Measurements from ENCODE around the gene TRABD.

TRABD gene

GRCh38 chr22:50197000-50197800 lies 11.5 kb downstream of the TRABD start:
- Histone ChIP-seq H3K79me2 (ENCODE audit: control insufficient read depth, insufficient read depth, low read length, poor library complexity) (peaks cover 11% of the 10 kb centered on the region), H3K4ac (ENCODE audit: low read depth, low read length) (no peak overlapping the region), H2BK5ac (ENCODE audit: low read depth, low read length, poor library complexity) (no peak overlapping the region), H3K27me3 (ENCODE audit: insufficient read depth, low read length) (no peaks in the 10 kb centered on the region), H3K27ac (ENCODE audit: low read depth, low read length) (no peak overlapping the region), H4K8ac (ENCODE audit: low read depth, low read length) (no peak overlapping the region), H3K9ac (ENCODE audit: low read length) (no peak overlapping the region), H2BK120ac (ENCODE audit: insufficient read depth, low read length, poor library complexity) (no peak overlapping the region), H3K14ac (ENCODE audit: low read length) (no peak overlapping the region), H2AK5ac (ENCODE audit: low read length) (no peak overlapping the region), H3K4me1 (ENCODE audit: control insufficient read depth in 1 of 2, insufficient read depth in 2 of 2, low read length in 2 of 2) (peaks cover 8 to 12% of the 10 kb centered on the region in 2 experiments), H4K12ac (ENCODE audit: low read depth, low read length) (no peak overlapping the region), H3K36me3 (ENCODE audit: control insufficient read depth in 1 of 2, insufficient read depth in 2 of 2, low read length in 2 of 2) (peaks cover 55 to 63% of the 10 kb centered on the region in 2 experiments), H2BK12ac (ENCODE audit: low read length) (no peak overlapping the region), H3K4me3 (ENCODE audit: low read depth, low read length) (no peak overlapping the region), H3K9me3 (ENCODE audit: insufficient read depth, low read depth, low read length) (peaks cover 1% of the 10 kb centered on the region), H3K79me1 (ENCODE audit: low read length) (peaks cover 8% of the 10 kb centered on the region), H3K4me2 (ENCODE audit: low read length) (no peak overlapping the region), H3K23ac (ENCODE audit: low read length) (no peak overlapping the region), H4K91ac (ENCODE audit: low read depth, low read length) (no peak overlapping the region), H3K18ac (ENCODE audit: low read length) (no peak overlapping the region), H2AFZ (ENCODE audit: insufficient read depth, low read length, poor library complexity) (no peak overlapping the region)
- DNase-seq: no peak
- no CpG with 5 or more reads among the region's 23 CpGs for WGBS (ENCODE audit: extremely low coverage, insufficient coverage, insufficient read length)

GRCh38 chr22:50197856-50198623 lies 12.3 kb downstream of the TRABD start:
- no peak overlapping the region for H3K27ac ChIP-seq (ENCODE audit: low read depth, low read length)
- no peak overlapping the region for H3K4me3 ChIP-seq (ENCODE audit: low read depth, low read length)
- no peak overlapping the region for H2BK12ac ChIP-seq (ENCODE audit: low read length)
- H3K18ac ChIP-seq (ENCODE audit: low read length): no peak overlapping the region
- no peak overlapping the region for H2BK120ac ChIP-seq (ENCODE audit: insufficient read depth, low read length, poor library complexity)
- H2AK5ac ChIP-seq (ENCODE audit: low read length): no peak overlapping the region
- H3K79me1 ChIP-seq (ENCODE audit: low read length): peaks cover 8% of the 10 kb centered on the region
- no CpG with 5 or more reads among the region's 61 CpGs for WGBS (ENCODE audit: extremely low coverage, insufficient coverage, insufficient read length)
- H2AFZ ChIP-seq (ENCODE audit: insufficient read depth, low read length, poor library complexity): no peak overlapping the region
- H3K27me3 ChIP-seq (ENCODE audit: insufficient read depth, low read length): no peaks in the 10 kb centered on the region
- no peak overlapping the region for H2BK5ac ChIP-seq (ENCODE audit: low read depth, low read length, poor library complexity)
- H4K12ac ChIP-seq (ENCODE audit: low read depth, low read length): no peak overlapping the region
- peaks cover 1% of the 10 kb centered on the region for H3K9me3 ChIP-seq (ENCODE audit: insufficient read depth, low read depth, low read length)
- DNase-seq: no peak
- H4K8ac ChIP-seq (ENCODE audit: low read depth, low read length): no peak overlapping the region
- H4K91ac ChIP-seq (ENCODE audit: low read depth, low read length): no peak overlapping the region
- peaks cover 10% of the 10 kb centered on the region for H3K79me2 ChIP-seq (ENCODE audit: control insufficient read depth, insufficient read depth, low read length, poor library complexity)
- H3K4ac ChIP-seq (ENCODE audit: low read depth, low read length): no peak overlapping the region
- no peak overlapping the region for H3K4me2 ChIP-seq (ENCODE audit: low read length)
- peaks cover 53 to 60% of the 10 kb centered on the region in 2 experiments for H3K36me3 ChIP-seq (ENCODE audit: control insufficient read depth in 1 of 2, insufficient read depth in 2 of 2, low read length in 2 of 2)
- H3K14ac ChIP-seq (ENCODE audit: low read length): no peak overlapping the region
- no peak overlapping the region for H3K23ac ChIP-seq (ENCODE audit: low read length)
- H3K4me1 ChIP-seq (ENCODE audit: control insufficient read depth in 1 of 2, insufficient read depth in 2 of 2, low read length in 2 of 2): peaks cover 8 to 13% of the 10 kb centered on the region in 2 experiments
- H3K9ac ChIP-seq (ENCODE audit: low read length): no peak overlapping the region

- no peak overlapping the region for H3K27ac ChIP-seq (ENCODE audit: low read depth, low read length)
- H3K18ac ChIP-seq (ENCODE audit: low read length): no peak overlapping the region
- no peak overlapping the region for H2BK12ac ChIP-seq (ENCODE audit: low read length)
- H3K9me3 ChIP-seq (ENCODE audit: insufficient read depth, low read depth, low read length): peaks cover 1% of the 10 kb centered on the region
- peaks cover 8 to 13% of the 10 kb centered on the region in 2 experiments for H3K4me1 ChIP-seq (ENCODE audit: control insufficient read depth in 1 of 2, insufficient read depth in 2 of 2, low read length in 2 of 2)
- no peak overlapping the region for H3K4ac ChIP-seq (ENCODE audit: low read depth, low read length)
- no peak overlapping the region for H3K4me2 ChIP-seq (ENCODE audit: low read length)
- H2AFZ ChIP-seq (ENCODE audit: insufficient read depth, low read length, poor library complexity): no peak overlapping the region
- H3K36me3 ChIP-seq (ENCODE audit: control insufficient read depth in 1 of 2, insufficient read depth in 2 of 2, low read length in 2 of 2): peaks cover 47 to 54% of the 10 kb centered on the region in 2 experiments
- no peak overlapping the region for H3K23ac ChIP-seq (ENCODE audit: low read length)
- no peak overlapping the region for H3K14ac ChIP-seq (ENCODE audit: low read length)
- H3K79me2 ChIP-seq (ENCODE audit: control insufficient read depth, insufficient read depth, low read length, poor library complexity): peaks cover 10% of the 10 kb centered on the region
- H3K79me1 ChIP-seq (ENCODE audit: low read length): peaks cover 8% of the 10 kb centered on the region
- no peak overlapping the region for H4K8ac ChIP-seq (ENCODE audit: low read depth, low read length)
- no peaks in the 10 kb centered on the region for H3K27me3 ChIP-seq (ENCODE audit: insufficient read depth, low read length)
- H2BK120ac ChIP-seq (ENCODE audit: insufficient read depth, low read length, poor library complexity): no peak overlapping the region
- WGBS (ENCODE audit: extremely low coverage, insufficient coverage, insufficient read length): no CpG with 5 or more reads among the region's 16 CpGs
- H4K12ac ChIP-seq (ENCODE audit: low read depth, low read length): no peak overlapping the region
- H4K91ac ChIP-seq (ENCODE audit: low read depth, low read length): no peak overlapping the region
- no peak overlapping the region for H3K9ac ChIP-seq (ENCODE audit: low read length)
- DNase-seq: no peak
- H2BK5ac ChIP-seq (ENCODE audit: low read depth, low read length, poor library complexity): no peak overlapping the region
- no peak overlapping the region for H3K4me3 ChIP-seq (ENCODE audit: low read depth, low read length)
- no peak overlapping the region for H2AK5ac ChIP-seq (ENCODE audit: low read length)
Measured at GRCh38 chr22:50198624-50199017, 12.9 kb downstream of the TRABD start.

GRCh38 chr22:50199251-50199721 lies 13.6 kb downstream of the TRABD start:
- H3K18ac ChIP-seq (ENCODE audit: low read length): no peak overlapping the region
- no peak overlapping the region for H3K4me2 ChIP-seq (ENCODE audit: low read length)
- no peak for DNase-seq
- H2AFZ ChIP-seq (ENCODE audit: insufficient read depth, low read length, poor library complexity): no peak overlapping the region
- H3K9ac ChIP-seq (ENCODE audit: low read length): no peak overlapping the region
- no peak overlapping the region for H2BK12ac ChIP-seq (ENCODE audit: low read length)
- no peak overlapping the region for H4K8ac ChIP-seq (ENCODE audit: low read depth, low read length)
- peaks cover 1% of the 10 kb centered on the region for H3K9me3 ChIP-seq (ENCODE audit: insufficient read depth, low read depth, low read length)
- H2BK5ac ChIP-seq (ENCODE audit: low read depth, low read length, poor library complexity): no peak overlapping the region
- WGBS (ENCODE audit: extremely low coverage, insufficient coverage, insufficient read length): no CpG with 5 or more reads among the region's 18 CpGs
- no peak overlapping the region for H3K4me3 ChIP-seq (ENCODE audit: low read depth, low read length)
- H3K27ac ChIP-seq (ENCODE audit: low read depth, low read length): no peak overlapping the region
- H3K4ac ChIP-seq (ENCODE audit: low read depth, low read length): no peak overlapping the region
- peaks cover 8 to 13% of the 10 kb centered on the region in 2 experiments for H3K4me1 ChIP-seq (ENCODE audit: control insufficient read depth in 1 of 2, insufficient read depth in 2 of 2, low read length in 2 of 2)
- H4K12ac ChIP-seq (ENCODE audit: low read depth, low read length): no peak overlapping the region
- no peak overlapping the region for H2BK120ac ChIP-seq (ENCODE audit: insufficient read depth, low read length, poor library complexity)
- H3K23ac ChIP-seq (ENCODE audit: low read length): no peak overlapping the region
- peaks cover 40 to 48% of the 10 kb centered on the region in 2 experiments for H3K36me3 ChIP-seq (ENCODE audit: control insufficient read depth in 1 of 2, insufficient read depth in 2 of 2, low read length in 2 of 2)
- peaks cover 8% of the 10 kb centered on the region for H3K79me1 ChIP-seq (ENCODE audit: low read length)
- H2AK5ac ChIP-seq (ENCODE audit: low read length): no peak overlapping the region
- H3K14ac ChIP-seq (ENCODE audit: low read length): no peak overlapping the region
- H3K79me2 ChIP-seq (ENCODE audit: control insufficient read depth, insufficient read depth, low read length, poor library complexity): peaks cover 10% of the 10 kb centered on the region
- no peak overlapping the region for H4K91ac ChIP-seq (ENCODE audit: low read depth, low read length)
- H3K27me3 ChIP-seq (ENCODE audit: insufficient read depth, low read length): no peaks in the 10 kb centered on the region

Data from trophoblast cell (in vitro differentiated cells and primary cell).